Keratinocyte (primary cell): ENCODE measurements around the gene OBSCN. TPM values are rescaled to one million over a fixed set of nuclear protein-coding genes. Genes with fewer than 3 reads are reported as not detected.

Source experiments
- DNase-seq: peaks from one replicate; pipeline ENCODE4 v3.0.0-alpha.2; 2011; ENCODE audit warnings: low read depth, missing footprints, low spot score
- FAIRE-seq: peaks from 2 replicates; lab custom pipeline; 2011; peaks lifted over from hg19 to GRCh38; lab: Jason Lieb, UNC
- H2AFZ ChIP-seq: 2 replicates; pipeline ENCODE4 v1.6.0; 2012; ENCODE audit warnings: low read length, control low read depth, inconsistent platforms; ENCODE audit not compliant: control insufficient read depth
- H3K27ac ChIP-seq: 2 replicates; pipeline ENCODE4 v1.5.1; 2011; ENCODE audit warnings: low read length; ENCODE audit not compliant: control insufficient read depth, insufficient read depth
- H3K27me3 ChIP-seq: 3 replicates; pipeline ENCODE4 v1.6.0; 2011; ENCODE audit warnings: low read length; ENCODE audit not compliant: control insufficient read depth, insufficient read depth; ENCODE audit errors: extremely low read depth
- H3K36me3 ChIP-seq, 2 experiments: 2 replicates in 1 of 2; 3 replicates in 1 of 2; pipeline ENCODE4 v1.5.1; 2011; ENCODE audit warnings: low read length in 2 of 2, mild to moderate bottlenecking in 1 of 2; ENCODE audit not compliant: control insufficient read depth in 2 of 2, insufficient read depth in 2 of 2; ENCODE audit errors: extremely low read depth in 1 of 2
- H3K4me1 ChIP-seq: 3 replicates; pipeline ENCODE4 v1.5.1; 2011; ENCODE audit warnings: low read length; ENCODE audit not compliant: control insufficient read depth, insufficient read depth; ENCODE audit errors: extremely low read depth
- H3K4me2 ChIP-seq: 3 replicates; pipeline ENCODE4 v1.6.0; 2011; ENCODE audit warnings: low read depth, low read length; ENCODE audit not compliant: control insufficient read depth, insufficient read depth; ENCODE audit errors: extremely low read depth
- H3K4me3 ChIP-seq, 3 experiments: fragments of 200-600 bp in 1 of 3; sonication (generic) in 1 of 3; 2 replicates in 2 of 3; 3 replicates in 1 of 3; pipeline ENCODE4 v1.5.1; 2011 to 2016; ENCODE audit warnings: low read length in 3 of 3, mild to moderate bottlenecking in 3 of 3, control low read depth in 2 of 3, inconsistent platforms in 1 of 3, low read depth in 1 of 3, mixed read lengths in 1 of 3, mixed run types in 1 of 3, moderate library complexity in 1 of 3; ENCODE audit not compliant: control insufficient read depth in 2 of 3, insufficient read depth in 2 of 3; ENCODE audit errors: extremely low read depth in 1 of 3
- H3K79me2 ChIP-seq: 2 replicates; pipeline ENCODE4 v1.6.0; 2012; ENCODE audit warnings: low read length; ENCODE audit not compliant: control insufficient read depth, insufficient read depth
- H3K9ac ChIP-seq: 3 replicates; pipeline ENCODE4 v1.6.0; 2011; ENCODE audit warnings: low read length; ENCODE audit not compliant: control insufficient read depth, insufficient read depth; ENCODE audit errors: extremely low read depth
- H3K9me1 ChIP-seq: 3 replicates; pipeline ENCODE4 v1.6.0; 2011; ENCODE audit warnings: low read length; ENCODE audit not compliant: control insufficient read depth, insufficient read depth; ENCODE audit errors: extremely low read depth
- H3K9me3 ChIP-seq: 2 replicates; pipeline ENCODE4 v1.5.1; 2012; ENCODE audit warnings: low read depth, low read length; ENCODE audit not compliant: control insufficient read depth
- H4K20me1 ChIP-seq: 3 replicates; pipeline ENCODE4 v1.6.0; 2011; ENCODE audit warnings: low read length; ENCODE audit not compliant: control insufficient read depth, insufficient read depth; ENCODE audit errors: extremely low read depth
- EZH2 ChIP-seq: IDR thresholded peaks from one replicate; pipeline ENCODE4 v1.6.1; 2012; ENCODE audit warnings: inconsistent platforms, mild to moderate bottlenecking, low read length, moderate library complexity
- dilution Hi-C: fragments of 300-500 bp; cut with MboI; formaldehyde crosslinking; loops from one replicate; pipeline ENCODE4 v1.7.0; 2020; ENCODE audit warnings: low sequenced_read_pairs; ENCODE audit not compliant: extremely low pct_ligation_motif_present
- polyA plus RNA-seq, 5 experiments: library from polyadenylated mRNA; depleted of rRNA in 3 of 5; stranded (reverse) in 3 of 5; stranded (forward) in 1 of 5; unstranded in 1 of 5; fragments of >200 nt; gene quantifications; 1 replicate in 1 of 5; 2 replicates in 3 of 5; 3 replicates in 1 of 5; pipeline versions ENCODE4 v1.2.1 to v1.2.3, GENCODE V29; 2011 to 2012; ENCODE audit warnings: missing spikeins in 2 of 5, low read depth in 1 of 5, low replicate concordance in 1 of 5
- TF ChIP-seq, protein P1 (sequence below), 3 experiments: IDR thresholded peaks in 1 of 3; conservative IDR thresholded peaks in 1 of 3; optimal IDR thresholded peaks in 1 of 3; 2 replicates in 2 of 3; 3 replicates in 1 of 3; pipeline versions ENCODE3 to v1.5.1; 2011; ENCODE audit warnings: low read length in 3 of 3, mild to moderate bottlenecking in 3 of 3, moderate library complexity in 2 of 3, control low read depth in 1 of 3, inconsistent platforms in 1 of 3; ENCODE audit not compliant: insufficient read depth in 2 of 3; ENCODE audit errors: extremely low read depth in 1 of 3

The OBSCN gene
- polyA plus RNA-seq, 1 donor (not counting 4 experiments of a cell fraction or from before 2014, with no cell fraction given): 1.8 TPM

DNA sequence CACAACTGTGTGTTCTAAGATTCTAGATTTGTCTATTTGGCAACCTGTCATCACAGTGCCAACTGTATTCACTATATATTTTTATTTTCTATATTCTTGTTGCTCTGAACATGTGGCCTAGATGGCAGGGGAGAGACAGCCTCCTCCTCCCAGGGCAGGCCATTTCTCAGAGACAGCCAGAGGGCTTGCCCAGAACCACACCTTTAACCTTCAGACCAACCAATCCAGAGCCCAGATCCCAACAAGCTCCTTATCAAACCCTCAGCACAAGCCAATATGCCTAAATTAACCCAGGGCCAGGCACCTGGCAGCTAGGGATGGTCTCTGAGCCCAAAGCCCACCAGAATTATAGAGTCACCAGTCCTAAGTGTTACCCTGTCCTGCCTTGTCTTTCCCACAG lies 179.5 kb downstream of the OBSCN start:
- Histone ChIP-seq H3K27me3 (no peaks in the 10 kb centered on the region), H3K27ac (no peak overlapping the region), H3K36me3 (no peaks in the 10 kb centered on the region), H2AFZ (no peak overlapping the region), H3K9ac (no peak overlapping the region), H3K9me3 (no peaks in the 10 kb centered on the region), H3K79me2 (no peaks in the 10 kb centered on the region), H3K4me1 (no peaks in the 10 kb centered on the region), H3K4me3 (no peak overlapping the region), H3K9me1 (no peaks in the 10 kb centered on the region), H4K20me1 (no peaks in the 10 kb centered on the region), H3K4me2 (no peak overlapping the region)
- FAIRE-seq (no peak), DNase-seq (no peak)
- dilution Hi-C loops: no loop called here
- TF ChIP-seq, protein P1, sequence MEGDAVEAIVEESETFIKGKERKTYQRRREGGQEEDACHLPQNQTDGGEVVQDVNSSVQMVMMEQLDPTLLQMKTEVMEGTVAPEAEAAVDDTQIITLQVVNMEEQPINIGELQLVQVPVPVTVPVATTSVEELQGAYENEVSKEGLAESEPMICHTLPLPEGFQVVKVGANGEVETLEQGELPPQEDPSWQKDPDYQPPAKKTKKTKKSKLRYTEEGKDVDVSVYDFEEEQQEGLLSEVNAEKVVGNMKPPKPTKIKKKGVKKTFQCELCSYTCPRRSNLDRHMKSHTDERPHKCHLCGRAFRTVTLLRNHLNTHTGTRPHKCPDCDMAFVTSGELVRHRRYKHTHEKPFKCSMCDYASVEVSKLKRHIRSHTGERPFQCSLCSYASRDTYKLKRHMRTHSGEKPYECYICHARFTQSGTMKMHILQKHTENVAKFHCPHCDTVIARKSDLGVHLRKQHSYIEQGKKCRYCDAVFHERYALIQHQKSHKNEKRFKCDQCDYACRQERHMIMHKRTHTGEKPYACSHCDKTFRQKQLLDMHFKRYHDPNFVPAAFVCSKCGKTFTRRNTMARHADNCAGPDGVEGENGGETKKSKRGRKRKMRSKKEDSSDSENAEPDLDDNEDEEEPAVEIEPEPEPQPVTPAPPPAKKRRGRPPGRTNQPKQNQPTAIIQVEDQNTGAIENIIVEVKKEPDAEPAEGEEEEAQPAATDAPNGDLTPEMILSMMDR (optimal IDR thresholded peaks at IDR 0.05 in 1 of 3, IDR thresholded peaks at IDR 0.05 in 1 of 3, conservative IDR thresholded peaks at IDR 0.05 in 1 of 3; ENCODE audit: extremely low read depth in 1 of 3, insufficient read depth in 2 of 3, low read length in 3 of 3): no peak
- TF ChIP-seq EZH2: no peak

DNA sequence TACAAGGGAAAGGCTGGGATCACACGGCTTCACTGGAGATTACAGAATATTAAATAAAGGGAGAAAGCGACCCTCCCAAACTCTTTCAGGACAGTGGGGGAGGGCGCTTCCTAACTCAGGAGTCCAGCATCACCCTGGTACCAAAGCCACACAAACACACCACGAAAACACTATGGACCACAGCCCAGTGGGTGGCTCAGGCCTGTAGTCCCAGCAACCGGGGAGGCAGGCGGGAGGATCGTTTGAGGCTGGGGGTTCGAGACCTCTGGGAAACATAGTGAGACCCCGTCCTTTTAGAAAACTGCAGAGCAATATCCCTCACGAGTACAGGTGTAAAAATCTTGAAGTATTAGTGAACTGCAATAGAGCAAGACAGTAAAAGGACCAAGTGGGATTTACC lies 182.8 kb downstream of the OBSCN start:
- Histone ChIP-seq H2AFZ (no peak overlapping the region), H3K79me2 (no peaks in the 10 kb centered on the region), H3K36me3 (peaks cover 9 to 10% of the 10 kb centered on the region in 2 experiments), H3K9me3 (no peaks in the 10 kb centered on the region), H3K27me3 (no peaks in the 10 kb centered on the region), H3K4me3 (no peak overlapping the region), H3K4me1 (peaks cover 7% of the 10 kb centered on the region), H3K27ac (no peak overlapping the region), H3K4me2 (no peak overlapping the region), H3K9me1 (no peaks in the 10 kb centered on the region), H4K20me1 (peaks cover 6% of the 10 kb centered on the region), H3K9ac (no peak overlapping the region)
- TF ChIP-seq, protein P1 (optimal IDR thresholded peaks at IDR 0.05 in 1 of 3, IDR thresholded peaks at IDR 0.05 in 1 of 3, conservative IDR thresholded peaks at IDR 0.05 in 1 of 3; ENCODE audit: extremely low read depth in 1 of 3, insufficient read depth in 2 of 3, low read length in 3 of 3): no peak
- no peak for TF ChIP-seq EZH2
- FAIRE-seq: no peak
- no peak for DNase-seq
- dilution Hi-C loops: no loop called here
